GM12872 (cell line): ENCODE data around the gene FES.

ENCODE experiments used
- CTCF ChIP-seq: IDR thresholded peaks from 3 replicates; pipeline ENCODE4 v1.5.1; 2011; ENCODE audit warnings: low read depth, mild to moderate bottlenecking, low read length, moderate library complexity; ENCODE audit not compliant: insufficient read depth

FES gene

GRCh38 chr15:90857337-90857736 is 27.0 kb upstream of the FES start:
- TF ChIP-seq CTCF: no peak

- no peak for TF ChIP-seq CTCF
Measured at GRCh38 chr15:90857883-90858443, 26.3 kb upstream of the FES start.

- no peak for TF ChIP-seq CTCF
Measured at GRCh38 chr15:90859234-90860131, 24.8 kb upstream of the FES start.

GRCh38 chr15:90860450-90860849 is 23.9 kb upstream of the FES start:
- TF ChIP-seq CTCF: no peak

- TF ChIP-seq CTCF: no peak
Measured at GRCh38 chr15:90860942-90861675, 23.2 kb upstream of the FES start.

- TF ChIP-seq CTCF: no peak
Measured at GRCh38 chr15:90862487-90862886, 21.8 kb upstream of the FES start.
